Adipose tissue (tissue), 3 donors: ENCODE results near the gene ANK3. TPM values are rescaled to one million over a fixed set of nuclear protein-coding genes. Genes with fewer than 3 reads are reported as not detected.

Experiments used
- H3K27ac ChIP-seq: one replicate; pipeline ENCODE4 v1.5.1; 2013; ENCODE audit warnings: low read depth, low read length
- WGBS, 3 donors: extraction: QIAGEN DNeasy Blood & Tissue Kit; methylation state at CpG; one replicate each; pipeline ENCODE4 v1.1.7; 2013; 5-methylcytosine and 5-hydroxymethylcytosine counted together
- polyA plus RNA-seq, 3 donors: library from polyadenylated mRNA; stranded (reverse); fragments of 200-250 nt; gene quantifications; one replicate each; pipeline ENCODE4 v1.2.3, GENCODE V29; 2013
- donor health status: healthy with polysubstance abuse.
- donor health status: Bipolar disorder and iron deficiency.
- donor health status: healthy.

Gene ANK3
- polyA plus RNA-seq, 3 donors: 5.1 to 10.7 (median 7.9) TPM

- no peak overlapping the region for H3K27ac ChIP-seq
- 85 to 89% (median 88%) methylated on average over 6 of the region's 6 CpGs for WGBS, 3 donors
Observed at GRCh38 chr10:60110739-60111138, 278.9 kb downstream of the ANK3 start.

DNA sequence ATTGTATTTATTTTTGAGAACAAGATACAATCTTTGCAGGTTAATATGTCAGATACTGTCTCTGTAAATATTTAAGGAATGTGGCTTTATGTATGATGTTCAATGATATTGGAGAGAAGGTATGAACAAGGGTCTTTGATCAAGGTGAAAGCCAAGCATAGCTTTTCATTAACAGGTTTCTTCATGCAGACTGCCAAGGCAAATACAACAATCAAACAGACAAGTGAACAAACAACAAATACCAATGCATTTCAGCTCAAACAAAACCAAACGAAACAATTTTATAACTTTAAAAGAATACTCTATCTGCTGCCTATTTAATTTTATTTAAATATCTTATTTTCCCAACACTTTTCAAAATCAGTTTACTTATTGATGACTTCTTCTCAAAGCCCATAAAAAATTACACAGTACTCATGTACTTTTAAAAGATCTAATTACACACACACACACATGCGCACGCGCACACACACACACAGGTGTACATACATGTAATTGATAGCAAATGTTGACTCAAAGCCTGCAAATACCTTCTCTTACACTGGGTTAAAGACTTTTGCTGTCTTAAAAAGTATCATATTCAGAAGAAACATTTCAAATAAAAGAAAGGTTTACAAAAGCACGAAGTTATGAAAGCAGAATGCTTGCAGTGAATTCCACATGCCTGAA lies 282.2 kb downstream of the ANK3 start:
- no peak overlapping the region for H3K27ac ChIP-seq
- 60 to 90% (median 83%) methylated on average over 5 of the region's 5 CpGs for WGBS, 3 donors

DNA sequence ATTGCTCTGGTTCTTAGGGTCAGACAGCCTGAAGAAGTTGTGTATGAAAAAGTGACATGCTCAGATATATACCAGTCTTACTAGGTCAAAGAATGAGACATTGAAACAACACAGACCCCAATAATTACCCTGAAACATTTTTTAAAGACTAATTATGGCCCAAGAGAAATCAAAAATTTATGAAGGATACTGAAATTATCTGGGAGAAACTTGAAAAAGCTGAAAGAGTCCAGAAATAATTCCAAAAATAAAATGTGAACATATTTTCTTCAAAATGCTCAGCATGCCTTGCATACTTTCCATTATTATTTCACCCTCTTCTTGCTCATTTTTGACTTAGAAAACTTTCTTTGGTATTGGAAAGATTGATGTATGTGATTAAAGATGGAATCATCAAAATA lies 284.4 kb downstream of the ANK3 start:
- no peak overlapping the region for H3K27ac ChIP-seq

DNA sequence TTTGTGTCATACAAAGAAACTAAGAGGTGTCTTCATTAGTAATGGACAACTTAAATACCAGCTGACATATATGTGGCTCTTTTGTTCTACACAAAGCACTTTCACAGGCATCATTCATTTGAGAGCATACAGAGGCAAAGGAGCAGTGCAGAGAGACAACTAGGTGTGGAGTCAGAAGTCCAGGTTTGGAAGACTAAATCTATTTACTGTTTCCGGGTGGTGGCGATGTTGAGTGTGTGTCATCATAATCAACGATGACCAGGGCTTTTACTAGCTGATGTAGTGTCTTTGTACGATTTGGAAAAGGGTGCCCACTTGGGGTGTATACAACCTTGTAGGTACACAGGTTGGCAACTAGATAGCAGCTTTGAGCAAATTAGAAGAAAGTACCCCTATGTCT lies 287.9 kb downstream of the ANK3 start:
- 70 to 80% (median 78%) methylated on average over 4 of the region's 4 CpGs for WGBS, 3 donors

DNA sequence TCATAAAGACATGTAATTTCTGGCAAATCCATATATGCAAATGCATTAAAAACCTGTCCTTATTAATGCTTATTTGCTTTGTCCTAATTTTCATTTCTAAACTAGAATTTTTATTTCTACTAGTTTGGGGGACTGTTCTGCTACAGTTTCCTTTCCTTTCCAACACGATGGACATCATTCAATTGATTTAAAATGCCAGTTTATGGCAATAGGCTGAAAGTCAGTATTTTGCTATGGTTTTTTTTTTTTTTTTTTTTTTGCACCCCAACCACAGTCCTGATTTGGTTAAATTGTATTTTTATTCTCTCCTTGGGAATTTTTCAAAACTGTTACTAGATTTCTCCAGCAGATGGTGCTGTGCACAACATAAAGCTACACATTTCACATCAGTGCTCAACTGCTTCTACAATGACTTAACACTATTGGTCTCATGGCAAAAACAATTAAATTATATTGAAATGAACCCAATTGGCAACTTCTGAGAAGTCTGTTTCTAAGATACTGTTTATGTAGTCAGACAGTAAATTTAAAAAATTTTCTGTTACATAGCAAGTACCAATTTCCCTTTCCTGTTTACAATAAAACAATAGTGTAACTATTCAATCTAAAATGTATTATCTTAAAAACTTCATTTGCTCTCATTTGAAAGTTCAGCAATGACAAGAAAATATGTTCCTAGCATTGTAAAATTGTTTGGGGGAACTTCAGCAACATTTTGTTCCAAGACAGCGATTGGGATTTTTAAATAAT lies 289.5 kb downstream of the ANK3 start:
- WGBS, 3 donors: 58 to 64% (median 59%) methylated on average over 2 of the region's 2 CpGs
- no peak overlapping the region for H3K27ac ChIP-seq

More for the DNA sequence above, 287.9 kb downstream of the ANK3 start:
- H3K27ac ChIP-seq: no peak overlapping the region

DNA sequence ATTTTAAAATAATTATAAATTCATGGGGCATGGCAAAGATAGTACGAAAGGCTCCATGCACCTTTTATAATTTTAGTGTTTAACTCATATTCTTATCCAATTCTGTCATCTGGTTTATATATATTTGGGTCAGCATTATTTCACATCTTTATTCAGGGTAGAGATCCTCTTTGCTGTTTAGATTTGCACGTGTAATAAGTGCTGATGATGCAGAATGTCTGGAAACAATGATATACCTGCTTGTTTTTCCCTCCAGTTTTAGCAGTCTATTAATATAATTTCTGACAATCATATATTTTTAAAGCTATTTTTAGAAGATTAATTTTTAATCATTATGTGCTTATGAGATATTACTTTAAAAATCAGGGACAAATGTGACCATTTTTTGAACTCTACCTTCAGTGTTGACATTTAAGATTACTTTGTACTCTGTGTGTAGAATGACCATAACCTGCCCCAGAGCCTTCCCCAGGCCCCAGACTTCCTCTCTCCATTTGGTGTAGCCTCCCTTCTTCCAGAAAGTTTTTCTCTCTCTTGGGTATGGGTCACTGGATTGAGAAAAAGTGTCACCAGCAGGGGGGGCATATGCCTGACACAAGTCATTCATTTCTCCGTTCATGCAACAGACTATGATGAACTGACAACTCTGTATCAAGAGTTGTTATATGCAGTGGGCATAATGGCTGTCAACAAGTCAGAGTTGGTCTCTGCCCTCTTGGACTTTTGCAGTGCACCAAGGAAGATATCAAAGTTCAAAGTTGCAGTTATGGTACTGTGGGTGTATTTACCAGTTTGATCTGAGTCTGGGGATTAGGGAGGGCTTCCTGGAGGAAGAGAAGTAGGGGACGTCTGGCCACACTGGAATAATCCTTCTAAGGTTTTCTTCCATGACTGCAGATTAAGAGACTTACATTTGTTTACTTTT lies 290.7 kb downstream of the ANK3 start:
- WGBS, 3 donors: 58 to 71% (median 59%) methylated on average over 4 of the region's 4 CpGs
- H3K27ac ChIP-seq: no peak overlapping the region

DNA sequence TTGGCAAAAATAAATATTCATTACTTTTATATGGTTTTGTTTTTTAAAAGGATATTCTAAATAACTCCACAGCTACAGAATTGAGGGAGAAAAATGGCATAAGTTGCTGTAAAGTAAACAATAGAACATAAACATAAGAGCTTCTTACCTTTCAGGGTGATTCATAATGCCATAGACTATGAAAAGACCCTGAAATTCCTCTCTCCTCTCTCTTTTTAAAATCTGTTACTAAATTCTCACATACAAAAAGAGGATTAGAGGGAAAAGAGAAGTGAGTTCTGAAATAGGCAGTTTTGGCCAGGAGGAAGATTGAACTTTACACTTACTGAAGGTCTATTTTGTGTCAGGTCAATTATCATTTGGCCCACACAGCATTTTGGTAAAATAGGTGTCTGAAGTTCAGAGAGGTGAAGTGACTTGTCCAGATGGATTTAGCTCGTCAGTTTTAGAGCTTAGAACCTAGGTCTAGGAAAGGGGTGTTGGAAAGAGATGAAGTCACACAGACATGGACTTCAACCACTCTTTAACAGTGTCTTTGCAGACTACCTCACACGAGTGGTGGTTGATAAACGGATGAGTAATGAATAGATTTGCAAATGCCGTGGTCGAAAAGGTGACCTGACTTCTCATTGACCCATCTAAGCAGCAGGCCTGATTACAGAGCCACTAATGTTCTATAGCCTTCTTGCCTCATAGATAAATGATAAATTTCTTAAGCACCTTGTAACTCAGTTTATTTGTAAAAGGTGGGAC lies 292.7 kb downstream of the ANK3 start:
- WGBS, 3 donors: 71 to 83% (median 79%) methylated on average over 5 of the region's 5 CpGs
- H3K27ac ChIP-seq: no peak overlapping the region

- WGBS, 3 donors: 82 to 93% (median 86%) methylated on average over 3 of the region's 3 CpGs
- no peak overlapping the region for H3K27ac ChIP-seq
Observed at GRCh38 chr10:60093317-60093716, 296.4 kb downstream of the ANK3 start.

DNA sequence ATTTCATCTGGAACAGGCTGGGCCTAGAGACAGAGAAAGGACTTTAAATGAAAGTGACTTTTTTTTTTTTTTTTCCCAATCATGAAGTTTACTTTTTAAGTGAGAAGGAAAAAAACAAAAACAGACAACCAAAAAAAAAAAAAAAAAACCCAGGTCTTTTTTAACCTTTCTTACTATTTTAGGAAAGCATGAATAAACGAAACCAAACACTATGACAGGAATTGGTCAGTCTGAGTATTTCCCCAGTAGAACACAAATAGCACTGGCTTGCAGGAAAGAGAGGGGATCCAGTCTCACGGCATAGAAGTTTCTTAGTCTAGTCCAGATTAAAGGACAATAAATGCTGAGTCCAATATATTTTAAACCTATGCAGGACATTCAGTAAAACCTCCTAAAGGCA lies 302.8 kb downstream of the ANK3 start:
- 67 to 87% (median 76%) methylated on average over 2 of the region's 2 CpGs for WGBS, 3 donors

GRCh38 chr10:60086421-60086820 lies 303.3 kb downstream of the ANK3 start:
- 97 to 100% (median 97%) methylated on average over 4 of the region's 4 CpGs for WGBS, 3 donors
- H3K27ac ChIP-seq: no peak overlapping the region

More for the DNA sequence above, 302.8 kb downstream of the ANK3 start:
- no peak overlapping the region for H3K27ac ChIP-seq

DNA sequence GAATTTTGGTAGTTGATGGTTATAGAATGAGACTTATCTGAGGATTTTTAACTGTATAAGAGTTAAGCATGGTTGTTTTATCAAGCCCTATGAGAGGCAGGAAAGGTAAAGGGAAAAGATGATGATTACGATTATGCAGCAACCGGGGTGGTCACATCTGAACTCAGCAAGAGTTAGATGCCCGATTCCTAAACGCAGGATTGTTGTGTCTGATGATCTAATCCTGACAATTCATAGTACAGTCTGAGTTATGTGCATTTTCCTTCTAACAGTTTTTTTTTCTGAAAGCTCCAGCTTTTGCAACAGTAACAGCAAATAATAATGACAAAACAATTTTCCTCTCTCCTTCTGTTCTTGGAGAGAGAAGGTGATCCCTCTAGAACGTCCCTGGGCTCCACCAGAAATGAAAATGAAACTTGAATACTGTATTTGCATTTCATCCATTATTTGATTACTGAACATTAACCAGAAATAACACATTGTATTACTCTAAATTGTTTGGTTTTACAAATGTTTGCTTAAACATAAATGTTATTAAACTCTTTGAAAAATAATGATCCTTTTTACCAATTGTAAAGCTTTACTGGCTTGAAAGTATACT lies 306.8 kb downstream of the ANK3 start:
- WGBS, 3 donors: 51 to 82% (median 52%) methylated on average over 5 of the region's 5 CpGs
- H3K27ac ChIP-seq: no peak overlapping the region

- H3K27ac ChIP-seq: no peak overlapping the region
- 78 to 86% (median 83%) methylated on average over 6 of the region's 6 CpGs for WGBS, 3 donors
Observed at GRCh38 chr10:60082341-60082740, 307.3 kb downstream of the ANK3 start.

GRCh38 chr10:60073781-60074656 lies 315.7 kb downstream of the ANK3 start:
- 91 to 94% (median 94%) methylated on average over 11 of the region's 11 CpGs for WGBS, 3 donors
- H3K27ac ChIP-seq: no peak overlapping the region

DNA sequence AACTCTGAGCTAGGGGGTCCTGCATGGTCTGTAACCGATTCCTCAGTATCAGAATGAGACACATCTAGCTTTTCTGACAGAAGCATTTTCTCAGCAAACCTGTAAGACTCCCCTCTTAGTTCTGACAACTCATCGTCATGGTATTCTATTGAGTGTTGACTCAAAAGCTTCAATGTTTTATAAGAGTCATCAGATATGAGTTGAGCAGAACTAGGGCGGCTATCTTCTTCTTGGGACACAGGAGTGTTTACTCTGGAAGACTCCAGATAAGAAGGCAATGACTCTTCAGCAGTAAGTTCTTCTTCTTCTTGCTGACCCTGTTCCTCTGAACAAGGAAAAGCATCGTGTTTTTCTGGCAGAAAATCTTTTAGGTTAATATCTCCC lies 316.3 kb downstream of the ANK3 start:
- WGBS, 3 donors: 92 to 97% (median 95%) methylated on average over 4 of the region's 4 CpGs
- H3K27ac ChIP-seq: no peak overlapping the region

- no peak overlapping the region for H3K27ac ChIP-seq
- WGBS, 3 donors: 94 to 96% (median 94%) methylated on average over 2 of the region's 2 CpGs
Observed at GRCh38 chr10:60069311-60069710, 320.4 kb downstream of the ANK3 start.

- 64 to 88% (median 69%) methylated on average over 3 of the region's 3 CpGs for WGBS, 3 donors
- no peak overlapping the region for H3K27ac ChIP-seq
Observed at GRCh38 chr10:60050366-60050765, 339.3 kb downstream of the ANK3 start.

DNA sequence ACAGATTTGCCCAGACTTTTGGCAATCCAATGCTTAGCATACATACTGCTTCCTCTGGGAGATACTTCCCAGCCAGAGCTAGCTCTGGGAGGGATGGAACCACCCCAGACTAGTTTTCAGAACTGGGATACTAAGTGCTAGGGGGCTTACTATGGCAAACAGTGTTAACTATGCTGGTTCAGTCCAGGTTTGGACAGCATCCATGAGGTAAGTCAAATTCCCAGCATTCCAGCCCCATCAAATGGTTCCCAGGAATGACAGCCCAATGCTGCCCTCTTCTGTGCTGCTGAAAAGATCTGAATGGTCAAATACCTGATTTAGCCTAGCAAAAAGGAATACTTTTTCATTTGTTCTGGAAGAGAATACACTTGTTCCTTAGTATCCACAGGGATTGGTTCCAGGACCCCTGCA lies 341.6 kb downstream of the ANK3 start:
- H3K27ac ChIP-seq: no peak overlapping the region
